Cardiac muscle cell (in vitro differentiated cells and primary cell): ENCODE results near the gene FANCE. TPM values are rescaled to one million over a fixed set of nuclear protein-coding genes. Genes with fewer than 3 reads are reported as not detected.

Source experiments
- DNase-seq, 2 donors: peaks; one replicate each; pipeline versions ENCODE4 v3.0.0 to v3.0.0-alpha.2; 2010 to 2017; ENCODE audit warnings: low read depth in 1 of 2, low spot score in 1 of 2
- H3K27ac ChIP-seq: fragments of 200-600 bp; sonication (generic); 2 replicates; pipeline ENCODE4 v1.5.1; 2016
- H3K27me3 ChIP-seq: fragments of 200-600 bp; sonication (generic); 2 replicates; pipeline ENCODE4 v1.6.0; 2016; ENCODE audit warnings: control low read depth
- H3K36me3 ChIP-seq: fragments of 200-600 bp; sonication (generic); 2 replicates; pipeline ENCODE4 v1.5.1; 2016; ENCODE audit warnings: control low read depth
- H3K4me1 ChIP-seq: fragments of 200-600 bp; sonication (generic); 2 replicates; pipeline ENCODE4 v1.8.1; 2017; ENCODE audit warnings: low read depth, mild to moderate bottlenecking, mixed run types
- H3K4me3 ChIP-seq: fragments of 200-600 bp; sonication (generic); 2 replicates; pipeline ENCODE4 v1.5.1; 2016; ENCODE audit warnings: mild to moderate bottlenecking
- H3K9me3 ChIP-seq: fragments of 200-600 bp; sonication (generic); 2 replicates; pipeline ENCODE4 v1.5.1; 2017; ENCODE audit warnings: low read depth, mild to moderate bottlenecking, control low read depth
- CTCF ChIP-seq: IDR thresholded peaks from 2 replicates; pipeline ENCODE4 v1.5.1; 2012; ENCODE audit warnings: low read depth, mild to moderate bottlenecking, low read length
- polyA plus RNA-seq: library from polyadenylated mRNA; unstranded; fragments of >200 nt; fragmentation: Nextera tagmentation; extraction: Ambion mirVana; gene quantifications from 2 replicates; pipeline ENCODE4 v1.2.1, GENCODE V29; 2016
- total RNA-seq: library from RNA; depleted of rRNA; stranded (reverse); fragments of >200 nt; gene quantifications from 2 replicates; pipeline ENCODE4 v1.2.3, GENCODE V29; 2016

FANCE gene
- total and polyA plus RNA-seq, 2 experiments from 2014 or later, result 19.4 to 28.1 TPM

DNA sequence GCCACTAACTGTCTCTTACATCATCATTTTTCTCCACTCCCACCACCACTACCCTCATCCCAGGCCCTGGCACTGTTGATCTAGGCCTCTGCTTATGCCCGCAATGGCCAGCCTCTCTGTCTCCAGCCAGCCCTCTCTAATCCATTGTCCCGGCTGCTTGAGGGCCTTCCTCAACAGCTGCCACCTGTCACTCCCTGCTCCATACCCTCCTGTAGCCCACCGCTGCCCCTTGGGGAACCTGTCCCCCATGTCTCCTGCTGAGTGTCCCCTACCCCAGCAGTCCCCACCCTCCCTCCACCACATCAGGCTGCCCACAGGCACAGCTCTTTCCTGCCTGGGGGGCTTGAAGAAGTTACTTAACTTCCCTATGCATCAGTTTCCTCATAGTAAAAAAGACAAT, 31.4 kb downstream of the FANCE start:
- no peaks in the 10 kb centered on the region for H3K9me3 ChIP-seq
- H3K4me1 ChIP-seq, result peaks cover 37% of the 10 kb centered on the region
- no peak for TF ChIP-seq CTCF
- H3K4me3 ChIP-seq, result no peak overlapping the region
- no peaks in the 10 kb centered on the region for H3K27me3 ChIP-seq
- DNase-seq, result no peak
- H3K36me3 ChIP-seq, result peaks cover 11% of the 10 kb centered on the region
- H3K27ac ChIP-seq, result no peak overlapping the region

DNA sequence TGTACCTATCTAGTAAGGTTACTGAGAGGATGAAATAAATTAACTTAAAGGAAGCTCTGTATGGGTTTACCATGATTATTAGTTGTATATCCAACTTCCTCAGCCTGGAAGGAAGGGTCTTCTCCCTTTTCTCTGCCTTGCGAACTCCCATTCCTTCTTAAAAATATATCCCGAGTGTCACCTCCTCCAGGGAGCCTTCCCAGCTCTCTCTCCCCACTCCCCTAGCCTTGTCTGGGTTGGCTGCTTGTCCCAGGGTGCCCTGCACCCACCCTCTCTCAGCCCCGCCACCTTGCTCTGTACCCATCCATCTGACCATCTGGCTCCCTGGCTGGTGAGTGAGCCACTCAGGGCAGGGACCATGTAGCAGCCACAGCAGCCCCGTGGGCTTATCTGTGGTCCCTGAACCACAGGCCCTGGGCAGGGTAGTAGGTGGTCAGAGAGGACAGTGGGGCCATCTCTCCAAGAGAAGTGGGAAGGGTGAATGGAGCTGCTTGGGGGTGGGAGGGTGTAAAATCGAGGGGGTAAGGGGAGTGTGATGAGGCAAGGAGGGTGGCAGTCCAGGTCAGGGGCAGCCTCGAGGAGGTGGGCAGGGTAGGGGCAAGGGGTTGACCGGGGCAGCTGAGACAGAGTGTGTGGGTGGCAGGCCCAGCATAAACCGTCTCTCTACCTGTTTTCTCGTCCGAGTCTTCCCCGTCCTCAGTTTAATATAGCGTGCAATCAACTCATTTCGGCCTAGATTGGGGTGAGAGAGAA, 31.9 kb downstream of the FANCE start:
- DNase-seq, result no peak
- H3K36me3 ChIP-seq, result peaks cover 9% of the 10 kb centered on the region
- peaks cover 42% of the 10 kb centered on the region for H3K4me1 ChIP-seq
- TF ChIP-seq CTCF, result no peak
- no peak overlapping the region for H3K27ac ChIP-seq
- H3K9me3 ChIP-seq, result no peaks in the 10 kb centered on the region
- no peak overlapping the region for H3K4me3 ChIP-seq
- no peaks in the 10 kb centered on the region for H3K27me3 ChIP-seq

DNA sequence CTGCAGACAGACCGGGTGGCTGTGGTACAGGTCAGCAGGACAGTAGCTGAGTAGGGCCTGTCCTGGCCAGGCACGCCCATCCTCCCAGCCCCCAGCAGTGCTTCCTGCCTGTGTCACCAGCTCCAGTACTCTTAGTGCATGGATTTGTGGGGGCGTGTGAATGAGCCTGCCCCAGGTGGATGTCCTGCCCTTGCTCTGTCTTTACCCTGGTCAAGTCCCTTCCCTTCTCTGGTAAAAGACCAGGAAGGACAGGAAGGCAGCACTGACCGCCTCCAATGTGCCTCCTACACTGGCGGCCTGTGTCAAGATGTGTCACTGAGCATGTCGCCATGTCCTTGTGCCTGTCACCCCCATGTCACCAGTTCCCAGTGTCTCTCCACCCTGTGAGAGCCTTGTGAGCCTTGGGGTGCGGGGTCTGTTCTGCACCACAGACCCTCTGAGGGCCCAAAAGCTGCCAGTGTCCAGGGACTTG, 32.8 kb downstream of the FANCE start:
- Histone ChIP-seq H3K4me1 (peaks cover 49% of the 10 kb centered on the region), H3K27ac (peak overlapping the region; percentile 87), H3K27me3 (no peaks in the 10 kb centered on the region), H3K4me3 (no peak overlapping the region), H3K36me3 (no peaks in the 10 kb centered on the region), H3K9me3 (no peaks in the 10 kb centered on the region)
- TF ChIP-seq CTCF, result no peak
- DNase-seq, result no peak

GRCh38 chr6:35485402-35485877, 33.3 kb downstream of the FANCE start:
- TF ChIP-seq CTCF, result no peak
- peak overlapping the region; percentile 87 for H3K27ac ChIP-seq
- no peaks in the 10 kb centered on the region for H3K9me3 ChIP-seq
- peak; percentile 47 to 68 for DNase-seq
- H3K27me3 ChIP-seq, result no peaks in the 10 kb centered on the region
- H3K4me3 ChIP-seq, result no peak overlapping the region
- peaks cover 51% of the 10 kb centered on the region for H3K4me1 ChIP-seq
- no peaks in the 10 kb centered on the region for H3K36me3 ChIP-seq

GRCh38 chr6:35486005-35486925, 34.1 kb downstream of the FANCE start:
- no peaks in the 10 kb centered on the region for H3K36me3 ChIP-seq
- no peak for TF ChIP-seq CTCF
- H3K27me3 ChIP-seq, result no peaks in the 10 kb centered on the region
- DNase-seq, result peak in 1 of 2 donors; percentile 81
- H3K9me3 ChIP-seq, result no peaks in the 10 kb centered on the region
- H3K4me1 ChIP-seq, result peaks cover 54% of the 10 kb centered on the region
- H3K4me3 ChIP-seq, result no peak overlapping the region
- H3K27ac ChIP-seq, result peak overlapping the region; percentile 87
